Activated CD4-positive, alpha-beta T cell treated with anti-CD3 and anti-CD28 coated beads, Interleukin-2, amount 10 ng/mL, durations not matched to agents 7 days and 5 days (primary cell): ENCODE data around the gene MYO16. TPM values are rescaled to one million over a fixed set of nuclear protein-coding genes. Genes with fewer than 3 reads are reported as not detected.

Experiments used
- CTCF ChIA-PET: fragments of 350-600 bp; sonication (Branson Sonifier 250); formaldehyde crosslinking; loops from one replicate; lab custom pipeline; 2021; ENCODE audit warnings: antibody characterized with exemption; lab: Charles Lee
- POLR2A ChIA-PET: fragments of 350-600 bp; sonication (Branson Sonifier 250); formaldehyde crosslinking; loops from one replicate; lab custom pipeline; 2021; ENCODE audit warnings: antibody characterized with exemption; lab: Charles Lee
- DNase-seq: peaks from one replicate; pipeline ENCODE4 v3.0.0-alpha.2; 2020
- H3K27ac Mint-ChIP-seq: one replicate; pipeline ENCODE4 v1.8.0; 2021; ENCODE audit warnings: mild to moderate bottlenecking, moderate library complexity, mixed read lengths
- H3K27me3 Mint-ChIP-seq: one replicate; pipeline ENCODE4 v1.8.0; 2021; ENCODE audit warnings: mixed read lengths
- H3K36me3 Mint-ChIP-seq: one replicate; pipeline ENCODE4 v1.8.0; 2021; ENCODE audit warnings: low read depth, mixed read lengths
- H3K4me1 Mint-ChIP-seq: one replicate; pipeline ENCODE4 v1.8.0; 2021; ENCODE audit warnings: mixed read lengths
- H3K4me3 Mint-ChIP-seq: one replicate; pipeline ENCODE4 v1.8.0; 2021; ENCODE audit warnings: mild to moderate bottlenecking, moderate library complexity, mixed read lengths
- H3K9me3 Mint-ChIP-seq: one replicate; pipeline ENCODE4 v1.8.0; 2021; ENCODE audit warnings: mixed read lengths
- total RNA-seq, 2 experiments: library from RNA; stranded (reverse); gene quantifications; one replicate each; pipeline ENCODE4 v1.2.3, GENCODE V29; 2021

Gene MYO16
- total RNA-seq, 2 experiments from 2014 or later: not detected

DNA sequence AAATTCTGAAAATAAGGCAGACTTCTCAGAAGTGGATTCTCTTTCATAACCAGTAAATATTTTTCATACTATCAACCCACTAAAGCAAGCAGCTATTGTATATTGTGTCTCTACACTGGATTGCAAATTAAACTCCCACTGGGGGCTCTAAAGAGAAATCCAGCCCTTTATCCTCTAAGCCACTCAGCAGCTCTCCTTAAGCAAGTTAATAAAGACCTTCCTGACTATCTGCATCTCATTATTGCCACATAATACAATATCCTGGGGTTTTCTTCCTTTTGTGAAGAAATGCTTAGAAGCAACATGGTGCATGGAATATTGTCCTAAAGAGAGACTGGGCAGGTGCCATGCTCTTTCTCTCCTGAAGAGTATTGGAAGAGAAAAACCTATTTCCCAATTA is 521.3 kb downstream of the MYO16 start:
- Mint-ChIP-seq H3K36me3 (no peaks in the 10 kb centered on the region), H3K27me3 (peaks cover 6% of the 10 kb centered on the region), H3K27ac (no peak overlapping the region), H3K4me1 (no peaks in the 10 kb centered on the region), H3K4me3 (no peak overlapping the region), H3K9me3 (no peaks in the 10 kb centered on the region)
- POLR2A ChIA-PET: no interaction called here
- CTCF ChIA-PET: interaction anchor here (0.6 kb wide), 1 partner anchor 908 kb away, joined by 3 read pairs; no protein-coding TSS in a partner anchor
- DNase-seq: no peak

DNA sequence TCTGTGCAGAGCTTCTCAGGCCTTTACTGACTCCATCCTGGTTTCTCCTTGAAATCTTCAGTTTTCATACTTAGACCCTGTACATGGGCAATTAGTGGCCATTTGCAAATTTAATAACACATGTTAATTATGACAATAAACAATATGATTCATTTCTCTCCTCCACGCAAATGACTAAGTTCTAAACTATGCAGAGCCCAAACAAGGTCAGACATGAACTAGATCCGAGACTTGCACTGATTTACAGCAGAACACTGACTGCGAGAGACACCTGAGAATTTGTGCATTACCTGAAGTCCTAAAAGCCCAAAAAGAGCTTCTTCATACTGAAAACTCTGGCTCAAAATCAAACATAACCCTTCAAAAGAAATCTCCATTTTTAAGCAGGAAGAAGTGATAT is 521.8 kb downstream of the MYO16 start:
- Mint-ChIP-seq H3K4me3 (no peak overlapping the region), H3K27me3 (peaks cover 6% of the 10 kb centered on the region), H3K27ac (no peak overlapping the region), H3K36me3 (no peaks in the 10 kb centered on the region), H3K9me3 (no peaks in the 10 kb centered on the region), H3K4me1 (no peaks in the 10 kb centered on the region)
- CTCF ChIA-PET: no interaction called here
- POLR2A ChIA-PET: no interaction called here
- no peak for DNase-seq

GRCh38 chr13:109151696-109152095 is 522.3 kb downstream of the MYO16 start:
- DNase-seq: no peak
- Mint-ChIP-seq H3K36me3 (no peaks in the 10 kb centered on the region), H3K9me3 (no peaks in the 10 kb centered on the region), H3K4me3 (no peak overlapping the region), H3K27ac (no peak overlapping the region), H3K27me3 (peaks cover 6% of the 10 kb centered on the region), H3K4me1 (no peaks in the 10 kb centered on the region)
- POLR2A ChIA-PET: no interaction called here
- CTCF ChIA-PET: no interaction called here

DNA sequence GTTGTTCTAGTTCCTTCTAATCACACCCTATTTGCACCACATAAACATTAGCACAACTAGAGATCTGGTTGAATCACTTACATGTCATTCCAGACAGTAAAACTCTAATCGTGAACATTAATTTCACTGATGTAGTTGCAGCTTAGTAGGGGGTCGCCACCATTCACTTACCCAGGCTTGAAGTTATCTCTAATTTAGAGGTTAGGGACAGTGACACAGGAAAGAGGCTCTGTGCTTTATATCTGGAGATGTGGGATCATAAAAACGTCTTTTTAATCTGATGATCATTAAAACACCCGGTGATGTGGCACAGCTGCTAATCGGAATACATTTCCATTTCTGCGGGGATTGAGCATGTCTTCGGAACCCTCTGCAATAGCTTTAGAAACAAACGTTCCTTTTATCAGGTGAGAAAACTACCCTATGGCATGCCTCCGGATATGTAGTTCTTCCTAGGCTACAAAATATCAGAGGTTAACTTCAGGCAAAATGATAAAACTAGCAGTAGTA is 523.0 kb downstream of the MYO16 start:
- POLR2A ChIA-PET: no interaction called here
- H3K27ac Mint-ChIP-seq: no peak overlapping the region
- no peaks in the 10 kb centered on the region for H3K9me3 Mint-ChIP-seq
- peaks cover 6% of the 10 kb centered on the region for H3K27me3 Mint-ChIP-seq
- CTCF ChIA-PET: no interaction called here
- no peak overlapping the region for H3K4me3 Mint-ChIP-seq
- no peaks in the 10 kb centered on the region for H3K36me3 Mint-ChIP-seq
- DNase-seq: no peak
- H3K4me1 Mint-ChIP-seq: no peaks in the 10 kb centered on the region

DNA sequence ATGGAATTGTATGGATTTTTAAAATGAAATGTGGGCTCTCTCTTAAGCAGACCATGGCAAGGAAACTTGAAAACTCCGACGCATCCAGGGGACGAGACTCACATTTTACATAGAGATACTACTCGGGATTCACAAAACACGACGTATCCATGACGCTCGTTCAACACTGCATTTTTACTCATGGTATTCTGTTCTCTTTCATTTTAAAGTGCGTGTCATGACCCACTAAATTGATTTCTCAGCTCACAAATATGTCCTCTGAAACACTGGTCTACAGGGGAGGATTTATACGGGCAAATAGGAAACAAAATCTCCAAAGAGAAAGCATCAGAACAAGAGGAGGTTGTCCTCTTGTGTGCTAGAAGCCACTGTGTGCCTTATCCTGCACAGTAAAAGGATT is 523.5 kb downstream of the MYO16 start:
- ChIA-PET CTCF (no interaction called here), POLR2A (no interaction called here)
- Mint-ChIP-seq H3K27me3 (peaks cover 6% of the 10 kb centered on the region), H3K36me3 (no peaks in the 10 kb centered on the region), H3K9me3 (no peaks in the 10 kb centered on the region), H3K4me1 (no peaks in the 10 kb centered on the region), H3K27ac (no peak overlapping the region), H3K4me3 (no peak overlapping the region)
- no peak for DNase-seq

DNA sequence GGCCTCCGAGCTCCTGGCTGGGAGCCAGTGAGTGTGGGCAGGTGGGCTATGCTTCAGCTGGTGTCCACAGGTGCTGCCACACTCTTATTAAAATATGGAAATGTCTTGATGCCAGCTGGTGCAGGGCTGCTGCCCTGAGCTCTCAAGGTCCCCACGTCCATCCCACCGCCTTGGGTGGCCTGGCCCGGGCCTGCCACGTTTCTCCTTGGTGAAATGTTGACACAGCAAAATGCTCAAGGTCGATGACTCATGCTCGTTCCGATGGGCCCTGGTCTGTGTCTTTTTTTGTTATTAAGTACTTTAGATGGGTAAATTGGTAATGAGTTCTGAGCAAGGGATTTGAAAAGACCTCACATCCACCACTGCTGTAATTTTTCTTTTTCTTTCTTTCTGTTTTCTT is 524.7 kb downstream of the MYO16 start:
- Mint-ChIP-seq H3K4me3 (no peak overlapping the region), H3K4me1 (no peaks in the 10 kb centered on the region), H3K27me3 (peaks cover 6% of the 10 kb centered on the region), H3K36me3 (no peaks in the 10 kb centered on the region), H3K27ac (no peak overlapping the region), H3K9me3 (no peaks in the 10 kb centered on the region)
- DNase-seq: no peak
- ChIA-PET POLR2A (no interaction called here), CTCF (no interaction called here)

- Mint-ChIP-seq H3K36me3 (no peaks in the 10 kb centered on the region), H3K4me3 (no peak overlapping the region), H3K27ac (no peak overlapping the region), H3K9me3 (no peaks in the 10 kb centered on the region), H3K4me1 (no peaks in the 10 kb centered on the region), H3K27me3 (peaks cover 6% of the 10 kb centered on the region)
- CTCF ChIA-PET: interaction anchor here (0.6 kb wide), 1 partner anchor 316 kb away, joined by 3 read pairs; no protein-coding TSS in a partner anchor
- DNase-seq: no peak
- POLR2A ChIA-PET: no interaction called here
Observed at GRCh38 chr13:109154546-109154945, 525.1 kb downstream of the MYO16 start.

GRCh38 chr13:109154966-109155761 is 525.8 kb downstream of the MYO16 start:
- ChIA-PET POLR2A (no interaction called here), CTCF (interaction anchor here (0.6 kb wide), 1 partner anchor 315 kb away, joined by 3 read pairs; no protein-coding TSS in a partner anchor)
- no peak overlapping the region for H3K4me3 Mint-ChIP-seq
- no peak overlapping the region for H3K27ac Mint-ChIP-seq
- H3K36me3 Mint-ChIP-seq: no peaks in the 10 kb centered on the region
- DNase-seq: no peak
- H3K9me3 Mint-ChIP-seq: no peaks in the 10 kb centered on the region
- no peaks in the 10 kb centered on the region for H3K4me1 Mint-ChIP-seq
- peaks cover 6% of the 10 kb centered on the region for H3K27me3 Mint-ChIP-seq

DNA sequence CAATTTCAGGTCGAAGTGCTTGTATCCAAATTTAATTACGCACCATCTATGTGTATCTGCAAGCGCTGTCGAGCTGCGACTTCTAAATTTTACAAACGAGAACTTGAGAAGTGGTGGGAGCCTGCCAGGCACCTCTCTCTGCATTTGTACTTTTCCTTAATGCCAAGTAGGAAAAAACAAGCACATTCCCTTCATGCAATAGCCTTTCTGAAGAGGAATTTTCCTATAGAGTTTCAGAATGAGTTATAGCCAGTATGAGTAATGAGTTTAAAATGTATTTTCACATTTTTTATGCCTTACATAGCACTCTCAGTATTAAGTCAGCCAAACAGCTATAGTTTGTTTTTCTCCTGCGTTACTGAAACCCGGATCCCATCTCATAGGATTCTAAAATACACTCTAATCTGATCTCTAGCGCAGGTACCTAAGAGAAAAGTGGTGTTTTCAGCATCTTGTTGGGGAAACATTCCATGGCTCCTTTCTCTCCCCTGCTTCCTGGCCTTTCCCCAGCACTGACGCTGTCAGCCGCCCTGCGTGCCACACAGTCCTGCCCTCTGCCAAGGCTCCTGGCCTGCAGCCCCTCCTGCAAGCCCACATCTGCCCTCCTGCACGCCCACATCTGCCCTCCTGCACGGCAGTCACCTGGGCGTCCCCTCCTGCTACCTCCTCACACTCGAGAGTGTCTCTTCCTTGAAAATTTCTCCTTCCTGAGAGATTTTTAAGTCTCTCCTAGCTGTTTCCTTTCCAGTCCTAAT is 526.9 kb downstream of the MYO16 start:
- ChIA-PET POLR2A (no interaction called here), CTCF (no interaction called here)
- Mint-ChIP-seq H3K27me3 (peaks cover 8% of the 10 kb centered on the region), H3K36me3 (no peaks in the 10 kb centered on the region), H3K9me3 (no peaks in the 10 kb centered on the region), H3K27ac (no peak overlapping the region), H3K4me3 (no peak overlapping the region), H3K4me1 (no peaks in the 10 kb centered on the region)
- DNase-seq: no peak

GRCh38 chr13:109157275-109157674 is 527.9 kb downstream of the MYO16 start:
- H3K4me3 Mint-ChIP-seq: no peak overlapping the region
- no peak for DNase-seq
- H3K36me3 Mint-ChIP-seq: no peaks in the 10 kb centered on the region
- ChIA-PET CTCF (no interaction called here), POLR2A (interaction anchor here (0.6 kb wide), 1 partner anchor 42 kb away, joined by 6 read pairs; no protein-coding TSS in a partner anchor)
- peaks cover 4% of the 10 kb centered on the region for H3K4me1 Mint-ChIP-seq
- H3K9me3 Mint-ChIP-seq: no peaks in the 10 kb centered on the region
- H3K27me3 Mint-ChIP-seq: peaks cover 7% of the 10 kb centered on the region
- no peak overlapping the region for H3K27ac Mint-ChIP-seq

GRCh38 chr13:109158383-109158782 is 529.0 kb downstream of the MYO16 start:
- ChIA-PET POLR2A (no interaction called here), CTCF (no interaction called here)
- Mint-ChIP-seq H3K4me3 (no peak overlapping the region), H3K9me3 (no peaks in the 10 kb centered on the region), H3K27ac (no peak overlapping the region), H3K4me1 (peaks cover 12% of the 10 kb centered on the region), H3K27me3 (peaks cover 13% of the 10 kb centered on the region), H3K36me3 (no peaks in the 10 kb centered on the region)
- no peak for DNase-seq

- ChIA-PET CTCF (no interaction called here), POLR2A (no interaction called here)
- DNase-seq: no peak
- no peak overlapping the region for H3K27ac Mint-ChIP-seq
- H3K4me3 Mint-ChIP-seq: no peak overlapping the region
- no peaks in the 10 kb centered on the region for H3K9me3 Mint-ChIP-seq
- H3K36me3 Mint-ChIP-seq: no peaks in the 10 kb centered on the region
- H3K27me3 Mint-ChIP-seq: peaks cover 13% of the 10 kb centered on the region
- H3K4me1 Mint-ChIP-seq: peaks cover 12% of the 10 kb centered on the region
Observed at GRCh38 chr13:109159650-109160309, 530.4 kb downstream of the MYO16 start.

DNA sequence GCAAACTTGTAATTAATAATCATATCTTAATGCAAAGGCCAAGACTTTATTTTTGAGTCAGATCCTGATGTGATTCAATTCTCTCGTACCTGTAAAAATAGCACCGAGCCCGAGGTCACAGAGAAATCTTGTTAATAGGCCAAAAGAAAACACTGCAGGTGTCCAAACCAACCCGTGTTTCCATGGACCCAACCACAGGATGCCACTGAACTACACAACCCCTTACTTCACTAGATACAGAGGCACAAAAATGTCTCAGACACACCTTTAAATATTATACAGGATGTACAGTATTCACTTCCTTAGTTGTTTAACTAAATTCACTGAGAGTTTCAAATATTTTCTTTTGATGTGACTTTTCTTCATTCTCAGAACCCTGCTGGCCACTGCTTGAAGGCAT is 530.9 kb downstream of the MYO16 start:
- Mint-ChIP-seq H3K9me3 (no peaks in the 10 kb centered on the region), H3K4me3 (no peak overlapping the region), H3K27ac (no peak overlapping the region), H3K27me3 (peaks cover 10% of the 10 kb centered on the region), H3K4me1 (peaks cover 12% of the 10 kb centered on the region), H3K36me3 (no peaks in the 10 kb centered on the region)
- POLR2A ChIA-PET: no interaction called here
- CTCF ChIA-PET: no interaction called here
- no peak for DNase-seq
